GM18508 (cell line): ENCODE data around the gene HNRNPCL4.
"Not testable (repeated sequence)": the region's sequence is repeated elsewhere in the genome, so short reads cannot be mapped to it uniquely, and the experiment has no call there.

Experiments
- ATAC-seq: cut with Tn5 transposase; IDR thresholded peaks from one replicate; pipeline ENCODE4 v1.9.1; 2021; ENCODE audit warnings: moderate number of reproducible peaks; ENCODE audit not compliant: insufficient read depth, unreplicated experiment

Gene HNRNPCL4

DNA sequence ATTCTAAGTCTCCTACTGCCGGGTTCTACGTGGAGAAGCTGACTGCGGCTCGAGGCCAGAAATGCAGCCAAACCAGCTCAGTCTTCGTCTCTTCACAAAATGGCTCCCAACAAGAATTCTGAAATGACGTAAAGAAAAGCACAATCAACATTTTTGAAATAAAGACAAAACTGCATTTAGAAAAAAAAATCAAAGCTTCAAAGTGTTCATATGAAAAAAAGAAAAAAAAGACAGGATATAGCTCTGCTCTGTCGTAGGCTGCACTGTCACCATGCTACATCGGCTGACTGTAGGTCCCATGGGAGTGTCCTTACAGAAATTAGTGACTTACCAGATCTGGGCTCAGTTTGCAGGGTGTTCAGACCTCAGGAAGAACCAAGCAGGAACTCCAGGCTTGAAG lies at the start of gene HNRNPCL4:
Gene HNRNPCL4, minus strand, starts transcription at position 101 of the 400 bp plus-strand sequence. CDS start 164 bp downstream, outside the sequence.
- ATAC-seq, result not testable (repeated sequence)

DNA sequence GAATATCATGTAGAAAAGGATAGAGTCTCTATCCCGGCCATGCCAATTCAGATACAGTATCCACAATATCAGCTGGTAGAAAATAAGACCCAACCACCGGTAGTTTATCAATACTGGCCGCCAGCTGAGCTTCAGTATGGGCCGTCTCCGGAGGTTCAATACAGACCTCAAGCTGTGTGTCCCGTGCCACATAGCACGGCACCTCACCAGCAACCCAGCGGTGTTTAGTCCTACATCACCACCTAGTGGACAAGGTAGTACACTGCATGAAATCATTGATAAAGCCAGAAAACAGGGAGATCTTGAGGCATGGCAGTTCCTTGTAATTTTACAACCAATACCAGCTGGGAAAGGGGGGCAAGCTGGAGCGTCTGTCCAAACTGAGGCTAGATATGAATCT lies 43.3 kb upstream of the HNRNPCL4 start:
- ATAC-seq, result not testable (repeated sequence)

DNA sequence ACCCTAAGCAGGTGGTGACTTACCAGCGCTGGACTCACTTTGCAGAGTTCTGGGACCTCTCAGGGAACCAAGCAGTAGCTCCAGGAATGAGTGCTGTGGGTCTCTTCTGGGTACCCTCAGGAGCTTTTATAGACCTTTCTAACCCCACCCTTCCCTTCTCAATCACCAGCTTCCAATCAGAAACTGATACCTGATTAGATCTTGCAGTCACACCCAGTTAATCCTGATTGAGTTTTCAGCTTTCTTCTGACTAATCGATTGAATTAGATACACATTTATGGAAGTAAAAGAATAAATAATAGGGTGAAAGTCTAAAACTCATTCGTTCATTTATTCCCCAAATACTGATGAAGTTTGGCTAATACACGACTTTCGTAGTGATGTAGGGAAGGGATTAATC lies 35.9 kb upstream of the HNRNPCL4 start, which contains the start of gene PRAMEF13:
Gene PRAMEF13, minus strand, starts transcription at position 101 of the 400 bp plus-strand sequence. CDS start 1,820 bp downstream, outside the sequence.
- ATAC-seq, result not testable (repeated sequence)

DNA sequence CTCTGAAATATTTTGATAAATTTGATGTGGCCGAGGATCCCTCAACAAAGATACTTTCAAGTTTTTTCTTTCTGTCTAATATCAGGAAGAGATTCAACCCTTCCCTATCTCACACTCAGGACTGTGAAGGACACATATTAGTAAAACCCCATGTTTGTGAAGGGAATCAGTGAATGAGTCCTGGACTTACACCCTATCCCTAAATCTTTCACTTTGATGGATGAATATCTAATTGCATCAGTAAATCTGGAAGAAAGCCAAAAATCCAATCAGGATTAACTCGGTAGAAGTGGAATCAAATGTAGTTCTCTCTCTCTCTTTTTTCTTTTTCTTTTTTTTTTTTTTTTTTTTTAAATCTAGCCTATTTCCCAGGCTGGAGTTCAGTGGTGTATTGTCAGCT lies 6.1 kb upstream of the HNRNPCL4 start, which contains the start of gene PRAMEF9:
Gene PRAMEF9, plus strand, starts transcription at position 301 of the 400 bp plus-strand sequence. CDS start 3,433 bp downstream, outside the sequence.
- ATAC-seq, result not testable (repeated sequence)

DNA sequence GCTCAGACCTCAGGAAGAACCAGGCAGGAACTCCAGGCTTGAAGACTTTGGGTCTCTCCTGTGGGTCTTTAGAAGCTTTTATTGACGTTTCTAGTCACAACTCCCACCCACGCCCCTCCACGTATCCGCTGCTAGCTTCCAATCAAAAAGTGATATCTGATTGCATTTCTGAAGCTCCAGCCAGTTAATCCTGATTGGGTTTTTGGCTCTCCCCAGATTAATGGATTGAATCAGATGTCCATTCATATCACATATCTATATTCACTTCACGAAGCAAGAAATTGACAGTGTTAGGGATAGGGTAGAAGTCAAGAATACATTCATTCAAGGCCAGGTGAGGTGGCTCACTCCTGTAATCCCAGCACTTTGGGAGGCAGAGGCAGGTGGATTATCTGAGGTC lies 9.5 kb downstream of the HNRNPCL4 start, which contains the start of gene PRAMEF26:
Gene PRAMEF26, minus strand, starts transcription at position 101 of the 400 bp plus-strand sequence. CDS start 2,914 bp downstream, outside the sequence.
- ATAC-seq, result not testable (repeated sequence)

DNA sequence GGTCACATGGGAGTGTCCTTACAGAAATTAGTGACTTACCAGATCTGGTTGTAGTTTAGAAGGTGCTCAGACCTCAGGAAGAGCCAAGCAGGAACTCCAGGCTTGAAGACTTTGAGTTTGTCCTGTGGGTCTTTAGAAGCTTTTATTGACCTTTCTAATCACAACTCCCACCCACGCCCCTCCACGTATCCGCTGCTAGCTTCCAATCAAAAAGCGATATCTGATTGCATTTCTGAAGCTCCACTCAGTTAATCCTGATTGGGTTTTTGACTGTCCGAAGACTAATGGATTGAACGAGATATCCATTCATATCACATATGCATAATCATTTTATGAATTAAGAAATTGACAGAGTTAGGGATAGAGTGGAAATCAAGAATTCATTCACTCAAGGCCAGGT lies 48.7 kb downstream of the HNRNPCL4 start, which contains the start of gene HNRNPCL2:
Gene HNRNPCL2, minus strand, starts transcription at position 101 of the 400 bp plus-strand sequence. CDS start 454 bp downstream, outside the sequence.
- ATAC-seq, result not testable (repeated sequence)
